Peyer's patch (tissue), 4 donors: ENCODE data around the gene KDR.

ENCODE experiments used
- CTCF ChIP-seq, 6 experiments: fragments of 450-650 bp in 4 of 6; fragments of 200-600 bp in 2 of 6; sonication (generic) in 1 of 6; IDR thresholded peaks; one replicate each; pipeline ENCODE4 v1.5.1; 2017 to 2019; ENCODE audit warnings: antibody characterized with exemption in 6 of 6, mild to moderate bottlenecking in 3 of 6, moderate library complexity in 1 of 6
- POLR2A ChIP-seq, 2 donors: fragments of 450-650 bp; IDR thresholded peaks; one replicate each; pipeline ENCODE4 v1.5.1; 2017; ENCODE audit warnings: antibody characterized with exemption in 2 of 2, mild to moderate bottlenecking in 2 of 2, moderate library complexity in 2 of 2

DNA sequence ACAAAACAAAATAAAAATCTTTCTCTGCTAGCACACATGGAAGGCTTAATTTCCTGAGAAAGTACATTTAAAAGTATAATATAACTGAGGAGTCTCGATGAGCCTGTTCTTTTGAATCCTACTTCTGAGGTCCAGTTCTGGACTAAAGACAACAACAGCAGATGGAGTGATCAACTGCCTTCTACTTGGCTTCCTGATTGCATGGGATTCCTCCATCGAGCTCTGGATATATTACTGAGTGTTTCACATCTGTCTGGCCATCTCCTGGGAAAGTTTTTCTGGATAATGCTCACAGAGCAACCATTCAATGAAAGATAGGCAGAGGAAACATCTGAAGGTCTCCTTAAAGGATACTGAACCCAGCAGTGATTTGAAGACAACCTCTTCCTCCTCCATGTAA lies 42.6 kb downstream of the KDR start:
- no peak for TF ChIP-seq POLR2A (IDR thresholded peaks at IDR 0.05)
- no peak for TF ChIP-seq CTCF (IDR thresholded peaks at IDR 0.05)
